ENCODE results near the gene CCDC85B. TPM values are rescaled to one million over a fixed set of nuclear protein-coding genes. Genes with fewer than 3 reads are reported as not detected.

CCDC85B gene
- total and polyA plus RNA-seq, 2 of the 13 experiments (the other 11 are each of a cell fraction or from before 2014, with no cell fraction given) = 8.2 to 19.5 TPM

DNA sequence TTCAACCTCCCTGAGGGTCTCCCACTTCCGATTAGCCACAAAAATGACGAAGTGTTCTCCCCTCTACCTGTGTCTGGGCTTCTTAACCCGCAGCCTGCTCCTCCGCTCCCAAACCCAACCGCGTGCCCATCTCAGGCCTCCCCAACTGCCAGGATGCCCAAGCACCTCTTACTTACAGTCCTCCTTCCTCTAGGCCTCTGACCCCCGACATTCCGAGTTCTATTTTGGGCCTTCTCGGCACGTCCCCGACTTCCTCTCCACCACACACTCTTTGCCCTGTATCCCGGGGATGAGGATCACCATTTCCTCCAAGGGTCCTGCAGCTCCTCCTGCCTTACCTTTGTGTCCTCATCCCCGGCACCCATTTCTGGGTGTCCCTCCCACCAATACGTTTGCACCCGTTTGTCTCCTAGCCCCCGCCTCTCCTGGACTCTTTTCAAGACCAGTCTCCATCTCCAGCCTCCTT lies 30.6 kb upstream of the CCDC85B start (continued):
- no peak for TF ChIP-seq ZNF883 (CRISPR knock-in tag; IDR thresholded peaks at IDR 0.05; ENCODE audit: not compliant biosample characterization)
- TF ChIP-seq, protein P1, sequence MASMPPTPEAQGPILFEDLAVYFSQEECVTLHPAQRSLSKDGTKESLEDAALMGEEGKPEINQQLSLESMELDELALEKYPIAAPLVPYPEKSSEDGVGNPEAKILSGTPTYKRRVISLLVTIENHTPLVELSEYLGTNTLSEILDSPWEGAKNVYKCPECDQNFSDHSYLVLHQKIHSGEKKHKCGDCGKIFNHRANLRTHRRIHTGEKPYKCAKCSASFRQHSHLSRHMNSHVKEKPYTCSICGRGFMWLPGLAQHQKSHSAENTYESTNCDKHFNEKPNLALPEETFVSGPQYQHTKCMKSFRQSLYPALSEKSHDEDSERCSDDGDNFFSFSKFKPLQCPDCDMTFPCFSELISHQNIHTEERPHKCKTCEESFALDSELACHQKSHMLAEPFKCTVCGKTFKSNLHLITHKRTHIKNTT (CRISPR knock-in tag; IDR thresholded peaks at IDR 0.05) = no peak
- TF ChIP-seq ZNF446 (CRISPR knock-in tag; IDR thresholded peaks at IDR 0.05) = no peak
- TF ChIP-seq ATRX (CRISPR knock-in tag; IDR thresholded peaks at IDR 0.05; ENCODE audit: borderline replicate concordance) = no peak
- TF ChIP-seq TMF1 (CRISPR knock-in tag; IDR thresholded peaks at IDR 0.05; ENCODE audit: low read depth) = peak; percentile 63; the same call in 1 of the 2 replicates
- no peak for TF ChIP-seq ZNF205 (CRISPR knock-in tag; IDR thresholded peaks at IDR 0.05)
- TF ChIP-seq, protein P2, sequence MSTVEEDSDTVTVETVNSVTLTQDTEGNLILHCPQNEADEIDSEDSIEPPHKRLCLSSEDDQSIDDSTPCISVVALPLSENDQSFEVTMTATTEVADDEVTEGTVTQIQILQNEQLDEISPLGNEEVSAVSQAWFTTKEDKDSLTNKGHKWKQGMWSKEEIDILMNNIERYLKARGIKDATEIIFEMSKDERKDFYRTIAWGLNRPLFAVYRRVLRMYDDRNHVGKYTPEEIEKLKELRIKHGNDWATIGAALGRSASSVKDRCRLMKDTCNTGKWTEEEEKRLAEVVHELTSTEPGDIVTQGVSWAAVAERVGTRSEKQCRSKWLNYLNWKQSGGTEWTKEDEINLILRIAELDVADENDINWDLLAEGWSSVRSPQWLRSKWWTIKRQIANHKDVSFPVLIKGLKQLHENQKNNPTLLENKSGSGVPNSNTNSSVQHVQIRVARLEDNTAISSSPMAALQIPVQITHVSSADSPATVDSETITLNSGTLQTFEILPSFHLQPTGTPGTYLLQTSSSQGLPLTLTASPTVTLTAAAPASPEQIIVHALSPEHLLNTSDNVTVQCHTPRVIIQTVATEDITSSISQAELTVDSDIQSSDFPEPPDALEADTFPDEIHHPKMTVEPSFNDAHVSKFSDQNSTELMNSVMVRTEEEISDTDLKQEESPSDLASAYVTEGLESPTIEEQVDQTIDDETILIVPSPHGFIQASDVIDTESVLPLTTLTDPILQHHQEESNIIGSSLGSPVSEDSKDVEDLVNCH (CRISPR knock-in tag; IDR thresholded peaks at IDR 0.05) = no peak
- no peak for TF ChIP-seq SRY (CRISPR knock-in tag; IDR thresholded peaks at IDR 0.05)
- TF ChIP-seq, protein P3, sequence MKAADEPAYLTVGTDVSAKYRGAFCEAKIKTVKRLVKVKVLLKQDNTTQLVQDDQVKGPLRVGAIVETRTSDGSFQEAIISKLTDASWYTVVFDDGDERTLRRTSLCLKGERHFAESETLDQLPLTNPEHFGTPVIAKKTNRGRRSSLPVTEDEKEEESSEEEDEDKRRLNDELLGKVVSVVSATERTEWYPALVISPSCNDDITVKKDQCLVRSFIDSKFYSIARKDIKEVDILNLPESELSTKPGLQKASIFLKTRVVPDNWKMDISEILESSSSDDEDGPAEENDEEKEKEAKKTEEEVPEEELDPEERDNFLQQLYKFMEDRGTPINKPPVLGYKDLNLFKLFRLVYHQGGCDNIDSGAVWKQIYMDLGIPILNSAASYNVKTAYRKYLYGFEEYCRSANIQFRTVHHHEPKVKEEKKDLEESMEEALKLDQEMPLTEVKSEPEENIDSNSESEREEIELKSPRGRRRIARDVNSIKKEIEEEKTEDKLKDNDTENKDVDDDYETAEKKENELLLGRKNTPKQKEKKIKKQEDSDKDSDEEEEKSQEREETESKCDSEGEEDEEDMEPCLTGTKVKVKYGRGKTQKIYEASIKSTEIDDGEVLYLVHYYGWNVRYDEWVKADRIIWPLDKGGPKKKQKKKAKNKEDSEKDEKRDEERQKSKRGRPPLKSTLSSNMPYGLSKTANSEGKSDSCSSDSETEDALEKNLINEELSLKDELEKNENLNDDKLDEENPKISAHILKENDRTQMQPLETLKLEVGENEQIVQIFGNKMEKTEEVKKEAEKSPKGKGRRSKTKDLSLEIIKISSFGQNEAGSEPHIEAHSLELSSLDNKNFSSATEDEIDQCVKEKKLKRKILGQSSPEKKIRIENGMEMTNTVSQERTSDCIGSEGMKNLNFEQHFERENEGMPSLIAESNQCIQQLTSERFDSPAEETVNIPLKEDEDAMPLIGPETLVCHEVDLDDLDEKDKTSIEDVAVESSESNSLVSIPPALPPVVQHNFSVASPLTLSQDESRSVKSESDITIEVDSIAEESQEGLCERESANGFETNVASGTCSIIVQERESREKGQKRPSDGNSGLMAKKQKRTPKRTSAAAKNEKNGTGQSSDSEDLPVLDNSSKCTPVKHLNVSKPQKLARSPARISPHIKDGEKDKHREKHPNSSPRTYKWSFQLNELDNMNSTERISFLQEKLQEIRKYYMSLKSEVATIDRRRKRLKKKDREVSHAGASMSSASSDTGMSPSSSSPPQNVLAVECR (CRISPR knock-in tag; IDR thresholded peaks at IDR 0.05; ENCODE audit: borderline replicate concordance) = no peak
- TF ChIP-seq SIN3A (IDR thresholded peaks at IDR 0.05; ENCODE audit: borderline replicate concordance, low read depth, low read length) = no peak
- no peak for TF ChIP-seq NFKB2 (CRISPR knock-in tag; IDR thresholded peaks at IDR 0.05; ENCODE audit: borderline replicate concordance)
- no peak for TF ChIP-seq DR1 (CRISPR knock-in tag; IDR thresholded peaks at IDR 0.05)
- no peak for TF ChIP-seq ZFP36 (IDR thresholded peaks at IDR 0.05; ENCODE audit: borderline replicate concordance, low read depth, low read length, partially characterized antibody)
- no peak for TF ChIP-seq ZNF543 (CRISPR knock-in tag; IDR thresholded peaks at IDR 0.05)
- TF ChIP-seq DNMT3B (CRISPR knock-in tag; conservative IDR thresholded peaks at IDR 0.05) = no peak
- TF ChIP-seq, protein P4, sequence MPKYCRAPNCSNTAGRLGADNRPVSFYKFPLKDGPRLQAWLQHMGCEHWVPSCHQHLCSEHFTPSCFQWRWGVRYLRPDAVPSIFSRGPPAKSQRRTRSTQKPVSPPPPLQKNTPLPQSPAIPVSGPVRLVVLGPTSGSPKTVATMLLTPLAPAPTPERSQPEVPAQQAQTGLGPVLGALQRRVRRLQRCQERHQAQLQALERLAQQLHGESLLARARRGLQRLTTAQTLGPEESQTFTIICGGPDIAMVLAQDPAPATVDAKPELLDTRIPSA (CRISPR knock-in tag; IDR thresholded peaks at IDR 0.05; ENCODE audit: borderline replicate concordance) = peak; percentile 64; the same call in 1 of the 2 replicates
- TF ChIP-seq, protein P5, sequence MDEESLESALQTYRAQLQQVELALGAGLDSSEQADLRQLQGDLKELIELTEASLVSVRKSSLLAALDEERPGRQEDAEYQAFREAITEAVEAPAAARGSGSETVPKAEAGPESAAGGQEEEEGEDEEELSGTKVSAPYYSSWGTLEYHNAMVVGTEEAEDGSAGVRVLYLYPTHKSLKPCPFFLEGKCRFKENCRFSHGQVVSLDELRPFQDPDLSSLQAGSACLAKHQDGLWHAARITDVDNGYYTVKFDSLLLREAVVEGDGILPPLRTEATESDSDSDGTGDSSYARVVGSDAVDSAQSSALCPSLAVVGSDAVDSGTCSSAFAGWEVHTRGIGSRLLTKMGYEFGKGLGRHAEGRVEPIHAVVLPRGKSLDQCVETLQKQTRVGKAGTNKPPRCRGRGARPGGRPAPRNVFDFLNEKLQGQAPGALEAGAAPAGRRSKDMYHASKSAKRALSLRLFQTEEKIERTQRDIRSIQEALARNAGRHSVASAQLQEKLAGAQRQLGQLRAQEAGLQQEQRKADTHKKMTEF (CRISPR knock-in tag; IDR thresholded peaks at IDR 0.05) = no peak

All from HepG2 (cell line).